Measurements from ENCODE around the gene HNRNPH1. TPM values are rescaled to one million over a fixed set of nuclear protein-coding genes. Genes with fewer than 3 reads are reported as not detected.
"Not testable (repeated sequence)": the region's sequence is repeated elsewhere in the genome, so short reads cannot be mapped to it uniquely, and the experiment has no call there.

HNRNPH1 gene
- total RNA-seq, 1 donor from 2014 or later, result 348 TPM

DNA sequence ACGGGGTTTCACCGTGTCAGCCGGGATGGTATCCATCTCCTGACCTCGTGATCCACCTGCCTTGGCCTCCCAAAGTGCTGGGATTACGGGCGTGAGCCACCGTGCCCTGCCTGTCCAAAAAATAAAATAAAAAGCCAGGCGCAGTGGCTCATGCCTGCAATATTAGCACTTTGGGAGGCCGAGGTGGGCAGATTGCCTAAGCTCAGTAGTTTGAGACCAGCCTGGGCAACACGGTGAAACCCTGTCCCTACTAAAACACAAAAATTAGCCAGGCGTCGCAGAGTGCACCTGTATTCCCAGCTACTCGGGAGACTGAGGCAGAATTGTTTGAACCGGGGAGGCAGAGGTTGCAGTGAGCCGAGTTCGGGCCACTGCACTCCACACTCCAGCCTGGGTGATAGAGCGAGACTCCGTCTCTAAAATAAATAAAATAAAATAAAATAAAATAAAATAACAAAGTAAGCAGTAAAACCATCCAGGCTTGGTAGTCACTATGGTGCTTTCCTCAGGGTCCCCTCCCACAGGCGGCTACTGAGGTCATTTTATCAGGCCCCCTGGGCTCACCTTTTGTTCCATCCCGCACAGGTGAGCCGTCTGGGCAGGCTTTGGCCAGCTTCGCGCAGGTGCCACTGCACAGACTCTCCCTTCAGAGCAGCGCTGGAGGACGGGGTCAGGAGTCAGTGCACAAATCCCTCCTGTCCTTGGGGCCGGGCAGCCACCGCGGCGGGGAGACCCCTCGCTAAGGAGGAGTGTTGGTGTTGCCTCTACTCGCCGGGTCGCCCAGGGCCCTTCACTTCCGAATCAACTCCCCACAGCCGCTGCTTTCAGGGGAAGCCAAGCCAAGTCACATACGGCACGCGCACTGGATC is 10.3 kb upstream of the HNRNPH1 start:
- not testable (repeated sequence) for DNase-seq (ENCODE audit: low spot score); H3K9me3 Mint-ChIP-seq (ENCODE audit: low read depth); H3K4me1 Mint-ChIP-seq (ENCODE audit: low read depth); H3K27me3 Mint-ChIP-seq (ENCODE audit: low read depth); H3K27ac Mint-ChIP-seq (ENCODE audit: unreplicated experiment); H3K36me3 Mint-ChIP-seq (ENCODE audit: low read depth)
- peak overlapping the region; percentile 57 for H3K4me3 Mint-ChIP-seq (ENCODE audit: unreplicated experiment)
- peak; percentile 36 for TF ChIP-seq CTCF (IDR thresholded peaks at IDR 0.05)

GRCh38 chr5:179624841-179625271 is 1.4 kb upstream of the HNRNPH1 start:
- no peak for TF ChIP-seq CTCF (IDR thresholded peaks at IDR 0.05)
- DNase-seq (ENCODE audit: low spot score), result no peak

GRCh38 chr5:179623906-179624741 is 653 bp upstream of the HNRNPH1 start:
- TF ChIP-seq CTCF (IDR thresholded peaks at IDR 0.05), result no peak
- H3K9me3 Mint-ChIP-seq (ENCODE audit: low read depth), result no peaks in the 10 kb centered on the region
- DNase-seq (ENCODE audit: low spot score), result no peak

More at GRCh38 chr5:179624841-179625271, 1.4 kb upstream of the HNRNPH1 start:
- no peaks in the 10 kb centered on the region for H3K27me3 Mint-ChIP-seq (ENCODE audit: low read depth)
- H3K36me3 Mint-ChIP-seq (ENCODE audit: low read depth), result peaks cover 29% of the 10 kb centered on the region
- H3K9me3 Mint-ChIP-seq (ENCODE audit: low read depth), result no peaks in the 10 kb centered on the region
- H3K4me3 Mint-ChIP-seq (ENCODE audit: unreplicated experiment), result peak overlapping the region; percentile 96
- H3K27ac Mint-ChIP-seq (ENCODE audit: unreplicated experiment), result peak overlapping the region; percentile 100
- peaks cover 35% of the 10 kb centered on the region for H3K4me1 Mint-ChIP-seq (ENCODE audit: low read depth)

GRCh38 chr5:179621551-179622214 is 1.8 kb downstream of the HNRNPH1 start:
- DNase-seq (ENCODE audit: low spot score), result no peak
- H3K9me3 Mint-ChIP-seq (ENCODE audit: low read depth), result no peaks in the 10 kb centered on the region
- no peaks in the 10 kb centered on the region for H3K27me3 Mint-ChIP-seq (ENCODE audit: low read depth)
- peaks cover 49% of the 10 kb centered on the region for H3K36me3 Mint-ChIP-seq (ENCODE audit: low read depth)
- H3K4me3 Mint-ChIP-seq (ENCODE audit: unreplicated experiment), result peak overlapping the region; percentile 96
- peak overlapping the region; percentile 88 for H3K27ac Mint-ChIP-seq (ENCODE audit: unreplicated experiment)
- TF ChIP-seq CTCF (IDR thresholded peaks at IDR 0.05), result no peak
- peaks cover 63% of the 10 kb centered on the region for H3K4me1 Mint-ChIP-seq (ENCODE audit: low read depth)

More at GRCh38 chr5:179623906-179624741, 653 bp upstream of the HNRNPH1 start:
- peak overlapping the region; percentile 96 for H3K4me3 Mint-ChIP-seq (ENCODE audit: unreplicated experiment)
- peak overlapping the region; percentile 100 for H3K27ac Mint-ChIP-seq (ENCODE audit: unreplicated experiment)
- peaks cover 40% of the 10 kb centered on the region for H3K4me1 Mint-ChIP-seq (ENCODE audit: low read depth)
- no peaks in the 10 kb centered on the region for H3K27me3 Mint-ChIP-seq (ENCODE audit: low read depth)
- H3K36me3 Mint-ChIP-seq (ENCODE audit: low read depth), result peaks cover 31% of the 10 kb centered on the region
